ENCODE results near the gene CAMK1D. TPM values are rescaled to one million over a fixed set of nuclear protein-coding genes. Genes with fewer than 3 reads are reported as not detected.

CAMK1D gene
- total RNA-seq, 2 experiments from 2014 or later: 19.0 to 25.6 TPM

DNA sequence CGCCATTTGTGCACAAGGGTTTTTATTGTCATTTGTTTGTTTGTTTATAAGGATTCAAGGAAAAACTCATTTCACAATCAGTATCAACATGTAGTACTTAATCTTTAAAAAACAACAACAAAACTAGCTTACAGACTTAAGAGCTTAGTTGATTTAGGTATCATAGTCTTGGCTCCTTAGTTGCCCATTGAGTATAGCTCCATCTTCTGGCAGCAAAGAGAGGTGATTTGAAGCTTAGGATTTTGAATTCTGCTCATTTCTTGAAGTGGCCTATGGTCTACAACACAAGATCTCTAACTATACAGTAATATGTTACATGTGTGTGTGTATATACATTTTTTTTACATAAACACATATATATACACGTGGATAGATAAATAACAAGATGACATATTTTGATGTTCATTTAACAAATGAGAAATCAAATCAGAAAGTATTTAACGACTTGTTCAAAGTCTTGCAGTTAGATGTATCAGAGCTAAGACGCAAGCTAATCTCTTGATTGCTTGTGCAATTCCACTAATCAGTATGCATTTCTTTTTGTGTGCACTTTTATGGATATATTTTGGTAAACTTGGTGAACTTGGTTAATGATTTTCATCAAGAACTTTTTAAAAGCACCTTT is 307.3 kb downstream of the CAMK1D start:
- Histone ChIP-seq H3K36me3 (ENCODE audit: insufficient read depth, low read length) (no peaks in the 10 kb centered on the region; the same call in 1 of the 2 replicates), H2AFZ (ENCODE audit: low read length) (no peak overlapping the region), H3K27ac (ENCODE audit: low read depth, low read length, poor library complexity, severe bottlenecking) (no peak overlapping the region), H3K4me2 (ENCODE audit: low read length) (no peak overlapping the region), H3K4me1 (ENCODE audit: insufficient read depth, low read length, poor library complexity, severe bottlenecking) (no peaks in the 10 kb centered on the region), H3K9me2 (ENCODE audit: insufficient read depth, low read length) (no peaks in the 10 kb centered on the region), H3K4me3 (ENCODE audit: low read depth, low read length, poor library complexity, severe bottlenecking) (no peak overlapping the region), H4K20me1 (ENCODE audit: insufficient read depth, low read length) (no peaks in the 10 kb centered on the region), H3K9me3 (ENCODE audit: low read length) (peaks cover 10% of the 10 kb centered on the region; the same call in 1 of the 2 replicates), H3K79me2 (ENCODE audit: insufficient read depth, low read depth, low read length) (no peaks in the 10 kb centered on the region)
- CTCF ChIA-PET (ENCODE audit: unreplicated experiment): interaction anchor here (0.5 to 1.6 kb wide), 7 partner anchors 12 to 413 kb away, joined by 3 to 8 read pairs (median 3); no protein-coding TSS in a partner anchor
- POLR2A ChIA-PET: interaction anchor here (0.5 to 1.6 kb wide), 8 partner anchors 9 to 379 kb away, joined by 3 to 10 read pairs (median 4); no protein-coding TSS in a partner anchor
- DNase-seq (ENCODE audit: low spot score): peak; percentile 72
- no peak for TF ChIP-seq EZH2phosphoT487 (IDR thresholded peaks at IDR 0.05; ENCODE audit: borderline replicate concordance, low read depth, low read length)
- TF ChIP-seq, protein P1, sequence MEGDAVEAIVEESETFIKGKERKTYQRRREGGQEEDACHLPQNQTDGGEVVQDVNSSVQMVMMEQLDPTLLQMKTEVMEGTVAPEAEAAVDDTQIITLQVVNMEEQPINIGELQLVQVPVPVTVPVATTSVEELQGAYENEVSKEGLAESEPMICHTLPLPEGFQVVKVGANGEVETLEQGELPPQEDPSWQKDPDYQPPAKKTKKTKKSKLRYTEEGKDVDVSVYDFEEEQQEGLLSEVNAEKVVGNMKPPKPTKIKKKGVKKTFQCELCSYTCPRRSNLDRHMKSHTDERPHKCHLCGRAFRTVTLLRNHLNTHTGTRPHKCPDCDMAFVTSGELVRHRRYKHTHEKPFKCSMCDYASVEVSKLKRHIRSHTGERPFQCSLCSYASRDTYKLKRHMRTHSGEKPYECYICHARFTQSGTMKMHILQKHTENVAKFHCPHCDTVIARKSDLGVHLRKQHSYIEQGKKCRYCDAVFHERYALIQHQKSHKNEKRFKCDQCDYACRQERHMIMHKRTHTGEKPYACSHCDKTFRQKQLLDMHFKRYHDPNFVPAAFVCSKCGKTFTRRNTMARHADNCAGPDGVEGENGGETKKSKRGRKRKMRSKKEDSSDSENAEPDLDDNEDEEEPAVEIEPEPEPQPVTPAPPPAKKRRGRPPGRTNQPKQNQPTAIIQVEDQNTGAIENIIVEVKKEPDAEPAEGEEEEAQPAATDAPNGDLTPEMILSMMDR (conservative IDR thresholded peaks at IDR 0.05; ENCODE audit: low read length): peak; percentile 94
- intact Hi-C loops (cut with micrococcal nuclease; ENCODE audit: unreplicated experiment): loop anchor here (1.0 to 5.0 kb wide), 2 partner anchors 169 to 392 kb away; no protein-coding TSS in a partner anchor
- no TSS peak for BruUV-seq (replicated peaks)

DNA sequence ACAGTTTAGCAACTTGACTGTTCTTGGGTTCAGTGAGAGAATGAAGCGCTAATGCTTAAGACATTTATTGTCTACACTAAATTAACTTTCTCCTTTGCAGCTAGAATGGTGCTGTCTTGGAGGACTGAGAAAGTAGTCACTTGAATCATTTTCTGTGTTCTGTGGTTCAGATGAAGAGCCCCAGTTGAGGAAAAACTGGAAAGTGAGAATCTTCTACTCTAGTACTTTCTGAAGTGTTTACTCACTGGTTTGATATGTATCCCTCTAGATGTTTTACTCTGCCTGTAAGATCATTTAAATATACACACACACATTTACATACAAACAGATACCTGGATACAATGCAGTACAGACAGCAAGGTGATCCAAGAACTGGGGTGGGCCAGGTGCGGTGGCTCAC is 308.1 kb downstream of the CAMK1D start:
- CTCF ChIA-PET (ENCODE audit: unreplicated experiment): no interaction called here
- no peak overlapping the region for H3K4me2 ChIP-seq (ENCODE audit: low read length)
- no peaks in the 10 kb centered on the region for H3K4me1 ChIP-seq (ENCODE audit: insufficient read depth, low read length, poor library complexity, severe bottlenecking)
- POLR2A ChIA-PET: interaction anchor here (1.3 to 1.6 kb wide), 2 partner anchors 14 to 353 kb away, joined by 4 to 10 read pairs; no protein-coding TSS in a partner anchor
- no peaks in the 10 kb centered on the region for H4K20me1 ChIP-seq (ENCODE audit: insufficient read depth, low read length)
- BruUV-seq (replicated peaks): no TSS peak
- H3K36me3 ChIP-seq (ENCODE audit: insufficient read depth, low read length): no peaks in the 10 kb centered on the region; the same call in 1 of the 2 replicates
- H2AFZ ChIP-seq (ENCODE audit: low read length): no peak overlapping the region
- TF ChIP-seq, protein P1 (conservative IDR thresholded peaks at IDR 0.05; ENCODE audit: low read length): no peak
- no peak for TF ChIP-seq EZH2phosphoT487 (IDR thresholded peaks at IDR 0.05; ENCODE audit: borderline replicate concordance, low read depth, low read length)
- no peaks in the 10 kb centered on the region for H3K9me2 ChIP-seq (ENCODE audit: insufficient read depth, low read length)
- H3K27ac ChIP-seq (ENCODE audit: low read depth, low read length, poor library complexity, severe bottlenecking): no peak overlapping the region
- H3K4me3 ChIP-seq (ENCODE audit: low read depth, low read length, poor library complexity, severe bottlenecking): no peak overlapping the region
- no peaks in the 10 kb centered on the region for H3K79me2 ChIP-seq (ENCODE audit: insufficient read depth, low read depth, low read length)
- H3K9me3 ChIP-seq (ENCODE audit: low read length): peaks cover 10% of the 10 kb centered on the region; the same call in 1 of the 2 replicates
- intact Hi-C loops (cut with micrococcal nuclease; ENCODE audit: unreplicated experiment): loop anchor here (5.0 kb wide), 1 partner anchor 170 kb away; no protein-coding TSS in a partner anchor
- DNase-seq (ENCODE audit: low spot score): no peak

DNA sequence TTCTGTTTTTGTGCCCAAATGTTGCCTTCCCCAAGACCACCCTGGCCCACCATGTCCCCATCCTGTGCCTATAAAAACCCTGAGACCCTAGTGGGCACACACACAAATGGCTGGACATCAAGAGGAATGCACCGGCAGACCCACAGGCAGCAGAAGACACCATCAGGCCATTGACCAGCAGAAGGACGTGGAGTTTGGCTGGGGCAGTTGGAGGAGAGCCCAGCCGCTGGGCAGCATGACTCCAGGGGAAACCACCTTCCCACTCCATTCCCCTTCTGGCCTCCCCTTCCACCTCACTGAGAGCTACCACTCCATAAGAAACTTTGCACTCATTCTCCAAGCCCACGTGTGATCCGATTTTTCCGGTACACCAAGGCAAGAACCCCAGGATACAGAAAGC is 309.2 kb downstream of the CAMK1D start:
- no peak for DNase-seq (ENCODE audit: low spot score)
- Histone ChIP-seq H3K4me1 (ENCODE audit: insufficient read depth, low read length, poor library complexity, severe bottlenecking) (no peaks in the 10 kb centered on the region), H3K4me3 (ENCODE audit: low read depth, low read length, poor library complexity, severe bottlenecking) (no peak overlapping the region), H3K36me3 (ENCODE audit: insufficient read depth, low read length) (no peaks in the 10 kb centered on the region; the same call in 1 of the 2 replicates), H4K20me1 (ENCODE audit: insufficient read depth, low read length) (no peaks in the 10 kb centered on the region), H3K9me2 (ENCODE audit: insufficient read depth, low read length) (no peaks in the 10 kb centered on the region), H2AFZ (ENCODE audit: low read length) (no peak overlapping the region), H3K4me2 (ENCODE audit: low read length) (no peak overlapping the region), H3K27ac (ENCODE audit: low read depth, low read length, poor library complexity, severe bottlenecking) (no peak overlapping the region), H3K79me2 (ENCODE audit: insufficient read depth, low read depth, low read length) (no peaks in the 10 kb centered on the region), H3K9me3 (ENCODE audit: low read length) (peaks cover 10% of the 10 kb centered on the region; the same call in 1 of the 2 replicates)
- ChIA-PET POLR2A (no interaction called here), CTCF (ENCODE audit: unreplicated experiment) (no interaction called here)
- intact Hi-C loops (cut with micrococcal nuclease; ENCODE audit: unreplicated experiment): loop anchor here (5.0 kb wide), 1 partner anchor 171 kb away; no protein-coding TSS in a partner anchor
- no peak for TF ChIP-seq EZH2phosphoT487 (IDR thresholded peaks at IDR 0.05; ENCODE audit: borderline replicate concordance, low read depth, low read length)
- TF ChIP-seq, protein P1 (conservative IDR thresholded peaks at IDR 0.05; ENCODE audit: low read length): no peak
- BruUV-seq (replicated peaks): no TSS peak

All from OCI-LY7 (cell line).